Small intestine (tissue), 7 donors: ENCODE results near the gene RAD51B. TPM values are rescaled to one million over a fixed set of nuclear protein-coding genes. Genes with fewer than 3 reads are reported as not detected.

Source experiments
- DNase-seq, 2 donors: peaks; one replicate each; pipeline versions ENCODE4 v3.0.0 to v3.0.0-alpha.2; 2013
- FAIRE-seq: peaks from 2 replicates; lab custom pipeline; 2012; peaks lifted over from hg19 to GRCh38; lab: Jason Lieb, UNC
- H3K27ac ChIP-seq, 3 donors: one replicate each; pipeline ENCODE4 v1.5.1; 2013; ENCODE audit warnings: low read length in 2 of 3, mild to moderate bottlenecking in 2 of 3, control low read depth in 1 of 3, inconsistent platforms in 1 of 3, low read depth in 1 of 3, moderate library complexity in 1 of 3
- H3K27me3 ChIP-seq, 3 donors: one replicate each; pipeline ENCODE4 v1.6.1; 2013; ENCODE audit warnings: low read length in 3 of 3, inconsistent platforms in 1 of 3; ENCODE audit not compliant: control insufficient read depth in 3 of 3, insufficient read depth in 3 of 3
- H3K36me3 ChIP-seq, 3 donors: one replicate each; pipeline ENCODE4 v1.6.1; 2013; ENCODE audit warnings: low read length in 3 of 3, inconsistent platforms in 1 of 3, low read depth in 1 of 3, mild to moderate bottlenecking in 1 of 3, moderate library complexity in 1 of 3; ENCODE audit not compliant: control insufficient read depth in 3 of 3, insufficient read depth in 2 of 3
- H3K4me1 ChIP-seq, 3 donors: one replicate each; pipeline ENCODE4 v1.6.1; 2013; ENCODE audit warnings: low read length in 2 of 3, inconsistent platforms in 1 of 3, low read depth in 1 of 3, mild to moderate bottlenecking in 1 of 3, moderate library complexity in 1 of 3; ENCODE audit not compliant: control insufficient read depth in 3 of 3, insufficient read depth in 2 of 3
- H3K4me3 ChIP-seq, 3 donors: one replicate each; pipeline ENCODE4 v1.5.1; 2013; ENCODE audit warnings: low read length in 3 of 3, control low read depth in 1 of 3, inconsistent platforms in 1 of 3, low read depth in 1 of 3, mild to moderate bottlenecking in 1 of 3, moderate library complexity in 1 of 3
- H3K9me3 ChIP-seq, 2 donors: one replicate each; pipeline ENCODE4 v1.6.1; 2013; ENCODE audit warnings: low read depth in 1 of 2, low read length in 1 of 2; ENCODE audit not compliant: control insufficient read depth in 2 of 2, insufficient read depth in 1 of 2
- WGBS, 3 donors: extraction: QIAGEN DNeasy Blood & Tissue Kit; methylation state at CpG; one replicate each; pipeline ENCODE4 v1.1.7; 2013; 5-methylcytosine and 5-hydroxymethylcytosine counted together
- polyA plus RNA-seq, 4 donors: library from polyadenylated mRNA; stranded (reverse) in 3 of 4; unstranded in 1 of 4; fragments of 200-250 nt in 3 of 4; fragments of 120-200 nt in 1 of 4; gene quantifications; one replicate each; pipeline versions ENCODE4 v1.2.1 to v1.2.3, GENCODE V29; 2013
- donor health status: healthy with polysubstance abuse.
- donor health status: control.
- donor health status: control.
- donor health status: Bipolar disorder and iron deficiency.
- donor health status: healthy.

RAD51B gene
- polyA plus RNA-seq, 4 donors: 1.1 to 9.0 (median 4.1) TPM

DNA sequence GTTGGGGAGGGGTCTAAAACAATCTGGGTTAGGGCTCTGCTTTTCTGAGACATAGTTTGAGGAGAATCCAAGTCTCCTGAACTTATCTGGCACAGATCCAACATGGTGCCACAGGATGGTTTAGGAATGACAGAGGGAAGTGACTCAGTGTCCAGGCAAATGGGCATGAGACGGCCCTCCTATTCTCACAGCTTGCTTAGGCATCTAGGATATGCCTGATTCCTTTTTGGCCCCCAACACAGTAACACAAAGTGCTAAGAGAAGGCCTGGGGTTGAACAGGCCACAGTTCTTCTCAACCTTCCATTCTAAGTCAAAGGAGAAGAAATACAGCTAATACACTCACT, 855.6 kb downstream of the RAD51B start:
- no peak overlapping the region for H3K4me3 ChIP-seq
- peak overlapping the region in 1 of 3 donors; percentile 67 for H3K27ac ChIP-seq
- H3K4me1 ChIP-seq: peaks cover 4 to 51% (median 11%) of the 10 kb centered on the region in 3 donors
- WGBS, 3 donors: 73 to 85% (median 80%) methylated on average over 1 of the region's 1 CpG
- no peaks in the 10 kb centered on the region for H3K36me3 ChIP-seq
- no peaks in the 10 kb centered on the region for H3K27me3 ChIP-seq
- DNase-seq (no peak), FAIRE-seq (no peak)
- peaks cover 0 to 5% of the 10 kb centered on the region in 2 donors for H3K9me3 ChIP-seq

DNA sequence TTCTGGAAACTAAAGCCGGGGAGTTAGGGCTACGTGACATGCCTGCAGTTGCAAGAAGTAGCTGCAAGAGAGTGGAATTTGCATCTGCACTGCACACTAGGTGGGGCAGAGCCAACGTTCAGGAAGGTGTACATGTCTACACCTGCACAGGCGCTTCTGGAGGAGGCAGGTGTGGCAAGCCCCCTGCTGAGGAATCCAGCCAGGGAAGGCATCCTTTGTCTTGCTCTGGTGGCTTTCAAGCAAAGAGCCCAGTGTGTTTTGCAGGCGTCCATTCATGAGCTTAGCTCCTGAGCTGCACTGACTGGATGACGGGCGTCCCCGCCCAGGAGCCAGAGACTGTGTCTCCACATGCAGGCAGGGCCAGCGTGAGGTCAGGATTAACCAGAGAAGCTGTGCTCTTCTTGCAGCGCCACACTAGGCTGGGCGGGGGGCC, 856.9 kb downstream of the RAD51B start:
- H3K27ac ChIP-seq: no peak overlapping the region
- no peak for FAIRE-seq
- peak; percentile 49 to 61 for DNase-seq
- H3K36me3 ChIP-seq: no peaks in the 10 kb centered on the region
- H3K27me3 ChIP-seq: no peaks in the 10 kb centered on the region
- no peak overlapping the region for H3K4me3 ChIP-seq
- peaks cover 0 to 16% of the 10 kb centered on the region in 2 donors for H3K9me3 ChIP-seq
- 21 to 65% (median 42%) methylated on average over 11 of the region's 11 CpGs for WGBS, 3 donors
- peaks cover 4 to 57% (median 11%) of the 10 kb centered on the region in 3 donors for H3K4me1 ChIP-seq

DNA sequence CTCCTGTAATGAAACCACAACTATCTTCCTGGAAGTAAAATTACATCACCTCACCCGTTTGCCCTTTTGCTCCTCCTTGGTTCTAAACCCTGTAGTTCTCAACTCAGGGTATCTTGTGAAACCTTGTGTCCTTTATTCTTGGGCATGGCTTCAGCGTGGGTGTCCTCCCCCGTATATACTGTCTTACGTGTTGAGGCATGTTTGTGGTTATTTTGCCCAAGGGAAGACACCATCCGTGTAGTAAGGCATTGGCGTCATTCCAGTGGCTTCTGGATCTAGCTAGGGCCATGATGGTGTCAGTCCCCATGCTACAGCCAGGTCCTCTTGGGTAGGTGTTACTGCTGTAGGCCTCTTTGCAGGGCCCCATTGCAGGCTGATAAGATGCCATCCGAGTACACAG, 857.9 kb downstream of the RAD51B start:
- H3K36me3 ChIP-seq: no peaks in the 10 kb centered on the region
- H3K27ac ChIP-seq: no peak overlapping the region
- H3K4me1 ChIP-seq: peaks cover 4 to 60% (median 13%) of the 10 kb centered on the region in 3 donors
- peak; percentile 9 to 41 for DNase-seq
- FAIRE-seq: no peak
- WGBS, 3 donors: 59 to 82% (median 66%) methylated on average over 7 of the region's 7 CpGs
- no peak overlapping the region for H3K4me3 ChIP-seq
- H3K9me3 ChIP-seq: peaks cover 0 to 16% of the 10 kb centered on the region in 2 donors
- no peaks in the 10 kb centered on the region for H3K27me3 ChIP-seq

DNA sequence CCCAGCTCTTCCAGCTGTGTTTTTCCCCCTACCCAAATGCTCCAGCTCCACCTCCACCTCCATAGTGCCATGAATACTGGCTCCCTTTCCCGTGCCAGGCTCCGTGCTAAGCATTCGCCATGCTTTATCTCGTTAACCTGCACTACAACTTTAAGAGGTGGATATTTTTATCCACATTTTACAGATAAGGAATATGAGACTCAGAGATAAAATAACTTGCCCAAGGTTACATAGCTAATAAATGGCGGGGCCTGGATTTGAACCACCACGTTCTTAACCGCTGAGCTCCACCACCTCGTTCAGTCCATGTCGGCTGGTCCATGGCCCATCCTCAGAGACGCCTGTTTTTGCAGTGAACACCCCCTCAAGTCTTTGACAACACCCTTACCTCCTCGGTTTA, 858.3 kb downstream of the RAD51B start:
- Histone ChIP-seq H3K4me1 (peaks cover 4 to 60% (median 13%) of the 10 kb centered on the region in 3 donors), H3K4me3 (no peak overlapping the region), H3K27ac (no peak overlapping the region), H3K36me3 (no peaks in the 10 kb centered on the region), H3K27me3 (no peaks in the 10 kb centered on the region), H3K9me3 (peaks cover 0 to 16% of the 10 kb centered on the region in 2 donors)
- DNase-seq: peak in 1 of 2 donors; percentile 56
- no peak for FAIRE-seq
- 30 to 68% (median 51%) methylated on average over 11 of the region's 11 CpGs for WGBS, 3 donors

DNA sequence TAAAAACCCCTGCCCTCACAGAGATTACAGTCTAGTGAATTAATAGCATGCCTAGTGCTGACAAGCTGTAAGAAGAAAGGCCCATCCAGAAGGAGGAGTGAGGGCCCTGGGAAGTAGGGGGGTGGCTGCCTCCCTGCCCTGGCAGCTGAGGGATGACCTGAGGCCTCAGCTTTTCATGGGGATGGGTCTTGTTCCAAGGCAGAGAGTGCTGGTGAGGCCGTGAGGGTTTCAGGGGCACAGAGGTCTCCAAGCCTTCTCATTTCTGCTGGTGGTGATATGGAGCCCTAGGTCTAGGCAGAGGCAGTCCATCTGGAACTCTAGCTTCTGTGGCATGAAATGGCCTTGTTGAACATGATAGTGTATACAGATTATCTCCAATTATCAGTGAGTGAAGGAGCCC, 858.9 kb downstream of the RAD51B start:
- no peaks in the 10 kb centered on the region for H3K27me3 ChIP-seq
- peaks cover 0 to 16% of the 10 kb centered on the region in 2 donors for H3K9me3 ChIP-seq
- H3K36me3 ChIP-seq: no peaks in the 10 kb centered on the region
- no peak overlapping the region for H3K4me3 ChIP-seq
- H3K27ac ChIP-seq: peak overlapping the region in 1 of 3 donors; percentile 19
- FAIRE-seq: no peak
- WGBS, 3 donors: 88 to 95% (median 92%) methylated on average over 1 of the region's 1 CpG
- H3K4me1 ChIP-seq: peaks cover 4 to 65% (median 17%) of the 10 kb centered on the region in 3 donors
- no peak for DNase-seq

DNA sequence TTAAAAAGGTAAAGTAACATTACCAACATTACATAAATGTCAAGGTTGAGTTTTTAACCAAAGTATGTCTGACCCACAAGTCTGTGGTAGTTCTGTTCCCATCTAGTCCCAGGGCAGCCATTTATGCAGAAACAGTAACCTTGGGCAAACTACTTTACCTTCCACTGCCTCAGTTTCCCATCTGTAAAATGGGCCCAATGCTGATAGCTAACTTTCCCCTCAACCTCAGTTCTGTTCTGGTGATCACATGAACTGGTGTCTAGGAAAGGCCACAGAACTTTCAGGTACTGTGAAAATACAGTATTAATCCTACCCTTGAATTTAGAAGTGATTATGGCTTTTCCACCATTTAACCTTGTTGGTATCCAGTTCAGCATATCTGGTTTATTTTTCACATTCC, 859.7 kb downstream of the RAD51B start:
- no peak for FAIRE-seq
- Histone ChIP-seq H3K27me3 (no peaks in the 10 kb centered on the region), H3K9me3 (peaks cover 0 to 16% of the 10 kb centered on the region in 2 donors), H3K4me3 (no peak overlapping the region), H3K27ac (peak overlapping the region in 1 of 3 donors; percentile 63), H3K4me1 (peaks cover 4 to 71% (median 17%) of the 10 kb centered on the region in 3 donors), H3K36me3 (no peaks in the 10 kb centered on the region)
- no peak for DNase-seq

DNA sequence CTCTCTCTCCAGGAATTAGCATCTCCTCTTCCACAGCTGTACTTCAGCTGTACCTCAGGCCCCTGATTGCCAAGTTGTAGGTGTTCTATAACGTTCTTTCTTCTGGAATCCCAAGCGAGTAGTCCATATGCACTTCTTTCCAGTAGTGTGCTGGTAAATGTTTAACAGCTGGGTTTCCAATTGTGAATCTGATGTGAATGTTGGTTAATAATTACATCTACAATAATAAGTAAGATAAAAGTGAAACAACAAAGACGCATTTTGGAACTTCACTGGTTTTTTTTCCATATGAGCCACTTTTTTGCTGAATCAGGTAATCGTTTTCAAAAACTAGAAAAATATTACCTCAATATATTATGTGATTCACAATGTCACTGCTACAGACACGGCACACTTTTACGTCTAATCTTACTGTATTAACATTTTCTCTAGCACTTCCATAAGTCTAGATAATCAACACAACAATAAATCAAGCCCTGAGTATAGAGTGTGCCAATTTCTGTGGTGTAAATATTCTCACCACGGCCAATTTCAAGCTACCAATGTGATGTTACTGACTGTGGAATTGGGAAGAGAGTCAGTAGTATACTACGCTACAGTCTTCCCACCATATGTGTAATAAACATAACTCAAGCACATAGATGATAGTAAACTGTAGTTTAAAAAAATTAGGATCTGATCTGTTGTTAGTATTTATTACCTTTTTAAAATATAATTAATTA, 860.3 kb downstream of the RAD51B start:
- H3K4me3 ChIP-seq: no peak overlapping the region

DNA sequence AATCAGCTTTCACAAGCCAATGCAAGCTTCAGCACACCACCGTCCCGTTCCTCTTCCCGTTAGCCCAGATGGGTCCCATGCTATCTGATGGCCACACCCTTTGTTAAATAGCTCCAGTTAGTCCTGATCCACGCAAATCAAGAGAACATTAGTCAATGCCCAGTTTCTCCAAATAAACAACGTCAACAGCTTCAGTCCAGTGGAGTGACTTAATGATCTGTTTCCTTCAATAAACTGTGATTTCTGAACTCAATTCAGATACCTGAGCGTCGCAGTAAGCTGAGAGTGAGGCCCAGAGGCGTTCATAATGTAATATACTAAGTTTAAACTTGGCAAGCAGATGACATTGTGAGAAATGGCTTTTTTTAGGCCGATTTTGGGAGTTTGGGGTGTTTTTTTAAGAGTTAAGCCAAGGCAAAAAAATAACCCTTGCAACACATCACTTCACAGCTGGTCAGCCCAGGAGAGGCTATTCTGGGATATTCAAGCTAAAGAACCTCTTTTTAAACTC, 861.0 kb downstream of the RAD51B start:
- Histone ChIP-seq H3K4me1 (peaks cover 2 to 73% (median 17%) of the 10 kb centered on the region in 3 donors), H3K4me3 (no peak overlapping the region), H3K27ac (peak overlapping the region in 1 of 3 donors; percentile 38), H3K27me3 (no peaks in the 10 kb centered on the region), H3K36me3 (no peaks in the 10 kb centered on the region), H3K9me3 (peaks cover 0 to 16% of the 10 kb centered on the region in 2 donors)
- FAIRE-seq: no peak
- 61 to 85% (median 84%) methylated on average over 9 of the region's 9 CpGs for WGBS, 3 donors
- no peak for DNase-seq

More for the DNA sequence above, 860.3 kb downstream of the RAD51B start:
- H3K27me3 ChIP-seq: no peaks in the 10 kb centered on the region
- DNase-seq: peak; percentile 77 to 81
- H3K4me1 ChIP-seq: peaks cover 2 to 73% (median 17%) of the 10 kb centered on the region in 3 donors
- peaks cover 0 to 16% of the 10 kb centered on the region in 2 donors for H3K9me3 ChIP-seq
- H3K36me3 ChIP-seq: no peaks in the 10 kb centered on the region
- H3K27ac ChIP-seq: peak overlapping the region in 1 of 3 donors; percentile 63
- WGBS, 3 donors: 24 to 63% (median 40%) methylated on average over 8 of the region's 8 CpGs
- no peak for FAIRE-seq
